T47D (cell line): ENCODE results near the gene NUP62.

Experiments
- DNase-seq, 2 experiments: peaks; one replicate each; pipeline versions ENCODE4 v3.0.0 to v3.0.0-alpha.2; 2011 to 2012; ENCODE audit warnings: low read depth in 1 of 2, low spot score in 1 of 2
- JUND ChIP-seq: IDR thresholded peaks from 2 replicates; pipeline ENCODE4 v1.6.1; 2012; ENCODE audit warnings: low read depth
- in situ Hi-C: cut with HindIII; loops from 2 replicates; pipeline ENCODE4 v1.10.0; 2016; ENCODE audit warnings: low sequenced_read_pairs, low pct_unique_long_range_greater_than_20kb

The NUP62 gene

DNA sequence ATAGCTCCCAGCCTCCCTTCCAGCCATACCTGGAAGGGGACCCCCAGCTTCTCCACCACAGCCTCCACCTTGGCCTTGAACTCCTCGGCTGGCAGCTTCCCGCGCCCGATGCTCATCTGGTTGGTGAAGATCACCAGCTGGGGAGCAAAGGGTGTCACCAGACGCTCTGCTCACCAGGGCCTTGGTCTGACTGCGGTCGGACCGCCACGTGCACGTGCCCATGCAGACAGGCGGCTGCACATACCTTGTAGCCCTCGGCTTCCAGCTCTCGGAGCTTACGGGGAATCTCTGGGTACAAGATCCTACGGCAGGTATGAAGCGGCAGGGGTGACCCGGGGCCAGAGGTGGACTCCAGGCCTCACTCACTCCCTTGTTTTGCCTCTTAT is 65.4 kb downstream of the NUP62 start:
- no peak for TF ChIP-seq JUND
- DNase-seq = no peak
- in situ Hi-C loops = no loop called here

DNA sequence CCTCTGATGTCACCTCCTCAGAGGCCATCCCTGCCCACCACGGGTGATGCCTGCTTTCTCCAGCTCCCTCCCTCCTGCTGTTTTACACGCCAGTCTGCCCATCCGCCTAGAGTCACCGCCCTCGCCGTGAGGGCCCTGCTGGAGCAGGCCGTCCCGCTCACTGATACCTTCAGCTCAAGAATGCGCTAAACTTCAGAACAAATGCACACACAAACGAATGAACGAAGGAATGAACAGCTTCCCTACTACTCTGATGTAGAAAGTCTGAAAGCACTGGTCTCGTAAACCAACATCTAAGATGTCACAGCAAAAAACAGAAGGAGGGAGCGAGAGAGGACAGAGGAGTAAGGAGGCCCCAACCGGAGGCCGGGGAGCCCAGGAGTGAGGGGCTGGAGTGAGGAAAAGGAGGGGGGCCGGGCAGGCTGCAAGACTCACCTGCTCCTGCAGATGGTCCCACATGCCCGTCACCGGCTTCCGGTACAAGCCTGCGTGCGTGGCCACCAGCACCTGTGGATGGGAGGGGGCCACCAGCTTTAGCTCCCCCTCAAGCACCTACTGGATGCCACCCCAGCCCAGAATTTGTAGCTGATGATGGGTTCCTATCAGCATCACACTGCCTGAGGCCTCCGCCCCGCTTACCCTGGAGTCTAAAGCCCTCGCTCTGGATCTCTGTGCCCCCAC is 65.9 kb downstream of the NUP62 start:
- in situ Hi-C loops = no loop called here
- TF ChIP-seq JUND = no peak
- no peak for DNase-seq

DNA sequence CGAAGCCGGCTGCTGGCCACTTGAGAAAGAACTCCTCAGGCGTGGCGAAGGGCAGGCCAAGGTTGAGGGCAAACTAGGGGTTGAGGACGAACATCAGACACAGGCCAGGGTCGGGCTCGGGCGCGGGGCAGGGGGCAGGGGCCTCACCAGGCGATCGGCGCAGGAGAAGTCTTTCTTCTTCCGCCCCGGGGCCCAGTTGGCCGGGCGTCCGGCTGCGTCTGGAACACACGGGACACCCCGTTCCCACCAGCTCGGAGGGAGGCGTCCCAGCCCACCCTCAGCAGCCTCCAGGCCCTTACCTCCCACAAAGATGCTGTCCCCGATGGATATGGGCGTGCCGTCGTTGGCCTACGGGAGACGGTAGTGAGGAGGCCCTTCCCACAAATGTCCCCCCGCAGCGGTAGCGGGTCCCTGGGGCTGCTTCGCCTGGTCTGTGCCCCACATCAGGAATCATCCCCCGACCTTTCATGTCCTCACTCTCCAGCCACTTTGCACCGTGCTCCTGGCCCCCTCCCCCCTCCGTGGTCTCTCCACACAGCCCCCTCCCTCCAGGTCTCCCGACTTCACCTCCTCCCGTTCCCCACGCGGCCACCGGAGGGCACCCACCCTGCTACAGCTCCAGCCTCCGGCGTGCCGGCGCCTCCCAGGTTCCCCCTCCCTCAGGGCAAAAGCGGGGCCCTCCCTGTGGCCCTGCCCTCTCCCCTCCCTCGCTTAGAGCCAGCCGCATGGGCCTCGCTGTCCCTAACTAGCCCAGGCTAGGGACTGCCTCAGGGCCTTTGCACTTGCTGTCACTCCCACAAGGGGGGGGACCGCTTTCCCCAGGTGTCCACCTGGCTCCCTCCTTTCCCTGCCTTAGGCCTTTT is 66.7 kb downstream of the NUP62 start:
- TF ChIP-seq JUND = no peak
- no peak for DNase-seq

DNA sequence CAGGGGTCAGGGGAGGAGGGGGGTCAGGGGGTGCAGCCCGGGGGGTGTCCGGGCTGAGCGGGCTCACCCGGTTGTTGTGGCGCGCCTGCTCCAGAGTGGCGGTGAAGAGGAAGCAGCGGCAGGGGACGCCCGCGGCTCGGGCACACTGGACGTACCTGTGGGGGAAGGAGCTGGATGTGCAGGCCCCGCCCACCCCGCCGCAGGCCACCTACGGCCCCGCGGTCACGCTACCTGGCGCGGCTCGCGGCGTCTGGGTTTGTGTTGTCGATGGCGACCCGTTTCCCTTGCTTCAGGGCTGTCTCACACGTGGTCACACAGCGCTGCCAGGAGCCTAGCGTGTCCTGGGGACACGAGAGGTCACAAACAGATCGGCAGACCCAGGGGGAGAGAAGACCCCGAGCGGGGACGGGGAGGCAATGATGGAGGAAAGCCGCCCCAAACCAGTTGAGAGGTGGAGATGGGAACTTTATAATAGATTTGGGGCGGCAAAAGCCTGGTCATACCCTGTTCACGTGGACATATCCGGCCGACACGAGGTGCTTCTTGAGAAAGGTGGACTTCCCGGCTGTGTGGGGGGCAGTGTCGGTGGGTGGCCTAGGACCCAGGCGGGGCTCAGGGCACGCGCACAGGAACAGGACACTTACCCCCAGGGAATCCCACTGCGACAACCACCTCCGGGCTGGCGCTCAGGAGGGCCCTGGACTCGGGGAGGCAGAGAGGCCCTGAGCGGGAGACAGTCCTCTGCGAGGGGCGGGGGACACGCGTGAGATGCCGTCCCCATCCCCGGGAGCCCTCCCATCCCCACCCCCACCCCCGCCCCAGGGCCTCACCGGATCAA is 67.5 kb downstream of the NUP62 start:
- in situ Hi-C loops = no loop called here
- TF ChIP-seq JUND = no peak

More for the DNA sequence above, 66.7 kb downstream of the NUP62 start:
- in situ Hi-C loops = no loop called here

DNA sequence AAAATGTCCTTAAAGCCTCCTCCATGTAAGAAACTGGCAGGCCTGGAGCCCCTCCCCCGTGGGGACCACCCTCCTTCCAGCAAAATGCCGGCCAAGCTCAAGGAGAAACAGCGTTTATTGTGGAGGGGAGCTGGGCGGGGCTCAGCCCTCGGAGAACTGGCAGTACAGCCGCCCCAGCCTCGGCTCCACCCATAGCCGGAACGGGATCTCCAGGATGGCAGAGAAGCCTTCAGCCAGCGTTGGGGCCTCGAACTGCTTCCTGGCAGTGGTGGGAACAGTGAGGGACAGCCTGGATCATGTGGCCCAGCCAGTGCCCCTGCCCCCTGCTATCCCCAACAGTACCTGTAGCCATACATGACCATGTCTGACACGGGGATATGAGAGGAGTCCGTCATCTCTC is 68.2 kb downstream of the NUP62 start:
- TF ChIP-seq JUND = no peak
- peak; percentile 47 for DNase-seq
- in situ Hi-C loops = no loop called here

More for the DNA sequence above, 67.5 kb downstream of the NUP62 start:
- no peak for DNase-seq

DNA sequence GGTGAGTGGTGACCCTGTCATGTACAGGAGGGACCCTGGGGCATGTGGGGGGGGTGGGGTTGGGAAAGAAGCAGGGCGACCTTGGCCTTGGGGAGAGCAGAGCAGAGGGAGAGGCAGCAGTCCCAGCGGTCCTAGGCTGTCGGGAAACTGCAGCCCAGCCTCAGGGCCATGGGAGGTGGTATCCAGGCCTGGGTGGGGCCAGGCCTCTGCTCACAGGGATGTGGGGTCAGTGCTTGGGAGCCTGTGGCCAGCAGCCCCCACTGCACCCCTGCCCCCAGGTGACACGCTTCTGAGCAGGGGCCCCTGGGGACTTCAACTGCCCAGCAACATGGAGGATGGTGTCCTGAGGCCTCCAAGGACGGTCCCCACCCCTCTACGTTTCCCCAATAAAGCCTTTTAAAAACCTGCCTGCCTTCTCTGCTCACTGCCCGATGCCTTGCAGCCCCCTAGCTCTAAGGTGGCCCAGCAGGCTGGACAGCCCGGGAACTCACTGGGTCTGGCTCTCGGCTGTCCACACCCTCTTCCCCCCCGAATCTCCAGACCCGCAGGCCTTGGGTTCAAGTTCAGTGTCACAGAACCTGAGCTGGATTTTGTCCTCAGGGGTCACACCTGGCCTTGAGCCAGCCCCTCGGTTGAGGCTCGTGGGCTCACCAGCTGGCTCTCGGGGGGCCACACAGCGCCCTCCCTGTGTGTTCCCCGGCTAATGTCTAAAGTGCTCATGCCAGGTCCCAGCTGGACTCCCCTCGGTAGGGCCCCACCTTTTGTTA is 68.8 kb downstream of the NUP62 start:
- no peak for TF ChIP-seq JUND
- in situ Hi-C loops = no loop called here
- DNase-seq = no peak

DNA sequence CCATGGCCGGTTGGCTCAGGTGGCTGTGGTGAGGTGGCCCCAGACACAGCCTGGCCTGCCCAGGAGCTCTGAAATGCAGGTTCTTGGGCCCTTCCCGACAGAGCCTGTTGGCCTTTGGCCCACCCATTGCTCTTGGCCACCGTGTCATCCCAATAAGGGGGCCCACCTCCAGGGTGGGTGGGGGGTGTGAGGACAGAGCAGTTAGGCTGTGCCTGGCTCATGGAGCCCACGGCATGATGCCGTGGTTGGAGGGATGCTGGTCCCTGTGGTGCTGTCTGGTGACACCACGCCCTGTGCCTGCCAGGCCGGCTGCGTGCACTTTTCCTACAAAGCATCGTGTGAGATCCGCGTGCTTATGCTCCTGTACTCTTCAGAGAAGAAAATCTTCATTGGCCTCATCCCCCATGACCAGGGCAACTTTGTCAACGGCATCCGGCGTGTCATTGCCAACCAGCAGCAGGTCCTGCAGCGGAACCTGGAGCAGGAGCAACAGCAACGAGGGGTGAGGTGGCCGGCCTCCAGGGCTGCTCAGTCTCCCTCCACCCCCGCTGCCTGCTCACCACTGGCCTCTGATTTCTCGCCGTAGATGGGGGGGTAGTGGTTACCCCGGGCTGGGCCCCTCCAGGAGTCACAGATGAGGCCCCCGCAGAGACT is 69.5 kb downstream of the NUP62 start:
- no peak for TF ChIP-seq JUND
- in situ Hi-C loops = no loop called here
- no peak for DNase-seq

DNA sequence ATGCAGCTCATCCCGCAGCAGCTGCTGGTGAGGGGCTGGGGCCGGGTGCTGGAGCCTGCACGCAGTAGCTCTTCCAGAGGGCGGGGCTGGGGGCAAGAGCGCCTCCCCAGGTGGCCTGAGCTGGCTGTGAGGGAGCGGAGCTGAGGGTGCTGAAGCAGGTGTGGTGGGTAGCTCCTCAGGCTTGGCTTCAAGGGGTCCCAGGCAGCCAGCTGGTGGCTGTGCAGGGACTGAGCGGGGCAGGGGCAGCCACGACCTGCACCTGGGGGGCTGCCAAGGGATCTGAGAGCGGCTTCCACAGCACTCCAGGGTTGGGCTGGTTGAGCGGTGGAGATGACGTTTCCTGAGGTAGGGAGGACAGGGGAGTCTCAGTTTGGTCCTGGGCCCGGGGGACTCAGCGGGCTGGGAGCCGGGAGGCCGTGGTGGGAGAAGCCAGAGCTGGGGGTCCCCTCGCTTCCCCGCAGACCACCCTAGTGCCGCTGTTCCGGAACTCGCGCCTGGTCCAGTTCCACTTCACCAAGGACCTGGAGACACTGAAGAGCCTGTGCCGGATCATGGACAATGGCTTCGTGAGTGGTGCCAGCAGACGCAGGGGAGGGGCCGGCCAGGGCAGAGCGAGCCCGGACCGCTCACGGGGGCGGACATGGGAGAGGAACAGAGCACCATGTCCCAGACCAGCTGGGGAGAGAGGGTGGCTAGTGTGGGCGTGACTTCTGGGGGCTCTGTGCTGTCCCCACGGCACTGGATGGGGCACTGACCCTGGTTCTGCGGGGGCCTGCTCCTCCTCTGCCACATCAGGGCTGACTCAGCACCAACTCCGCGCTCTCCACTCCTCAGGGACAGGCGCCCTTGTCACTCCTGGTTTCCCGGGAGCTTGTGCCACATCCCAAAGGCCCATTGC is 71.0 kb downstream of the NUP62 start:
- TF ChIP-seq JUND = no peak
- DNase-seq = no peak
- in situ Hi-C loops = no loop called here

DNA sequence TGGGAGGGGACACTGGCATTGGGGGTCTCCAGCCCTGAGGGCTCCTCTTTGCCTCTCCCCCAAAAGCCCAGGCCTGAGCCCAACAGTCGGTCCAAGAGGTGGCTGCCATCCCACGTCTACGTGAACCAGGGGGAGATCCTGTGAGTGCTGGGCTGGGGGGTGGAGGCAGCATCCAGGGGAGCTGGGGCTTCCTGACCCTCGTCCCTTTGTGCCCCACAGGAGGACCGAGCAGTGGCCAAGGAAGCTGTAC is 71.5 kb downstream of the NUP62 start:
- no peak for TF ChIP-seq JUND

DNA sequence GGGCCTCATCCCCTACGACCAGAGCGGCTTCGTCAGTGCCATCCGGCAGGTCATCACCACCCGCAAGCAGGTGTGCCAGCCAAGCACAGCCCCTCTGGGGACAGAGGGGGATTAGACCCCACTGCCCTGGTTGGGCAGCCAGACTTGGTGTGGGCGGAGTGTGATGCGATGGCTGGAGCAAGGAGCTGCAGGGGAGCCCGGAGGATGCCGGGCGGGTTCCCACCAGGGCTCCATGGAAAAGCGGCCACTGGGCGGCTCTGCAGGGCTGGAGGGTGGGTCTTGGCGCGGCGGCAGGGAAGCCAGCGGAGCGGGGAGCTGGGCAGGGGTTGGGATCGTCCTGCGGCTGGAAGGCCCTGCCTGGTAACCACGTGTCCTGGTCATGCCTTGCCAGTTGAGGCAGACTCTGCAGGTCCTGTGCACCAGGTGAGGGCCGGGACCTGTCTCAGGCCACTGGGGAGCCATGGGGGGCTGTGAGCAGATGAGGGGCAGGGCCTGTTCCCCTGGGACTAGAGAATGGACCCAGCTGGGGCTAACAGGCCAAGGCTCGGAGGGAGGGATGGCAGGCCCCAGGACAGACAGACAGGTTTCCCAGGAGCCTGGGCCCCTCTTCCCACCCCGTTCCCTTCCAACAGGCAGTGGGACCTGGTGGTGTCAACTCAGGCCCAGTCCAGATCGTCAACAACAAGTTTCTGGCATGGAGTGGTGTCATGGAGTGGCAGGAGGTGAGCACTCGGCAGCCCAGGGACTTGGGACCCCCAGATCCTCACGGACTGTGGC is 72.1 kb downstream of the NUP62 start:
- TF ChIP-seq JUND = no peak
- in situ Hi-C loops = no loop called here
- DNase-seq = no peak

More for the DNA sequence above, 71.5 kb downstream of the NUP62 start:
- DNase-seq = no peak
- in situ Hi-C loops = no loop called here
